ENCODE measurements around the gene CPS1. TPM values are rescaled to one million over a fixed set of nuclear protein-coding genes. Genes with fewer than 3 reads are reported as not detected.

Gene CPS1
- total and polyA plus RNA-seq, 2 of the 8 experiments (the other 6 are each of a cell fraction or from before 2014, with no cell fraction given), result 7.9 to 15.7 TPM

- no peak overlapping the region for H3K9ac ChIP-seq (replicated peaks in 1 of 4; ENCODE audit: extremely low read depth in 1 of 4, low read depth in 3 of 4, low read length in 3 of 4)
- WGBS, 2 experiments (ENCODE audit: extremely low coverage in 1 of 2, insufficient coverage in 1 of 2, insufficient read length in 1 of 2, insufficient replicate concordance in 2 of 2, low coverage in 1 of 2, low lambda C conversion rate in 2 of 2, missing lambda C conversion rate in 1 of 2), result 91% methylated on average over 2 of the region's 2 CpGs; no CpG with 5 or more reads in 1 of the 2 experiments
- no peak overlapping the region for H3K18ac ChIP-seq (ENCODE audit: extremely low read depth, low read length)
- no peaks in the 10 kb centered on the region for H3K23me2 ChIP-seq (ENCODE audit: low read depth, low read length)
- H2BK20ac ChIP-seq (ENCODE audit: low read length), result no peak overlapping the region
- H3K9me3 ChIP-seq (ENCODE audit: insufficient read depth in 2 of 2, low read depth in 1 of 2, low read length in 1 of 2), result no peaks in the 10 kb centered on the region
- no peak overlapping the region for H4K8ac ChIP-seq (ENCODE audit: extremely low read depth, insufficient read depth, low read length)
- no peak overlapping the region for H3K56ac ChIP-seq (replicated peaks; ENCODE audit: insufficient read length, low read depth, low read length)
- H2BK12ac ChIP-seq (ENCODE audit: low read depth, low read length), result no peak overlapping the region
- no peaks in the 10 kb centered on the region for H3K79me2 ChIP-seq (ENCODE audit: control insufficient read depth in 1 of 2, insufficient read depth in 2 of 2, low read length in 2 of 2)
- H3K4ac ChIP-seq (replicated peaks; ENCODE audit: insufficient read length, low read depth, low read length), result no peak overlapping the region
- H3K27ac ChIP-seq (ENCODE audit: low read depth, low read length), result no peak overlapping the region
- H3K79me1 ChIP-seq (ENCODE audit: low read depth, low read length), result no peaks in the 10 kb centered on the region
- H2BK120ac ChIP-seq (replicated peaks; ENCODE audit: low read depth, low read length), result no peak overlapping the region
- POLR2A ChIA-PET (ENCODE audit: partially characterized antibody), result no interaction called here
- DNase-seq (ENCODE audit: low read depth in 1 of 2, low spot score in 2 of 2) (no peak), FAIRE-seq (no peak)
- no peaks in the 10 kb centered on the region for H3K27me3 ChIP-seq (replicated peaks in 1 of 4; ENCODE audit: control insufficient read depth in 3 of 4, extremely low read depth in 1 of 4, insufficient read depth in 3 of 4, low read length in 3 of 4)
- no peak overlapping the region for H2AK5ac ChIP-seq (ENCODE audit: low read depth, low read length)
- H2AFZ ChIP-seq (ENCODE audit: low read length), result no peak overlapping the region
- H2BK5ac ChIP-seq (ENCODE audit: low read depth, low read length), result no peak overlapping the region
- peaks cover 0 to 13% (median 8%) of the 10 kb centered on the region in 4 experiments; a peak in 5 of 7 replicates for H3K4me1 ChIP-seq (replicated peaks in 1 of 4; ENCODE audit: control insufficient read depth in 3 of 4, insufficient read depth in 4 of 4, low read length in 3 of 4)
- H4K5ac ChIP-seq (ENCODE audit: insufficient read length, low read depth, low read length), result no peak overlapping the region
- H3K4me3 ChIP-seq (ENCODE audit: extremely low read depth in 1 of 4, insufficient read depth in 2 of 4, low read depth in 3 of 4, low read length in 4 of 4), result no peak overlapping the region
- H4K20me1 ChIP-seq (replicated peaks in 1 of 2; ENCODE audit: control insufficient read depth in 1 of 2, insufficient read depth in 2 of 2, low read length in 2 of 2), result no peaks in the 10 kb centered on the region
- no peak overlapping the region for H3K4me2 ChIP-seq (ENCODE audit: insufficient read depth in 1 of 2, low read depth in 2 of 2, low read length in 2 of 2)
- no peaks in the 10 kb centered on the region for H3K36me3 ChIP-seq (ENCODE audit: control insufficient read depth in 2 of 4, insufficient read depth in 4 of 4, low read length in 3 of 4)
- no peak overlapping the region for H2BK15ac ChIP-seq (ENCODE audit: low read length)
- no peak overlapping the region for H3K14ac ChIP-seq (ENCODE audit: insufficient read length)
- H3K23ac ChIP-seq (ENCODE audit: insufficient read length), result no peak overlapping the region
- CTCF ChIA-PET (ENCODE audit: partially characterized antibody), result no interaction called here
- H4K91ac ChIP-seq (replicated peaks; ENCODE audit: insufficient read length, low read length), result no peak overlapping the region
- TF ChIP-seq MAX (IDR thresholded peaks at IDR 0.05) (no peak), POU5F1 (IDR thresholded peaks at IDR 0.05; ENCODE audit: low read depth, low read length) (no peak), TBP (IDR thresholded peaks at IDR 0.05; ENCODE audit: low read depth, low read length) (no peak), ZNF274 (IDR thresholded peaks at IDR 0.05; ENCODE audit: borderline replicate concordance, extremely low read depth, low read length) (no peak), SIN3A (conservative IDR thresholded peaks at IDR 0.05 in 1 of 2, IDR thresholded peaks at IDR 0.05 in 1 of 2; ENCODE audit: low read depth in 1 of 2, low read length in 2 of 2) (no peak), SRF (IDR thresholded peaks at IDR 0.05; ENCODE audit: low read depth, low read length) (no peak), CREB1 (IDR thresholded peaks at IDR 0.05) (no peak), TEAD4 (IDR thresholded peaks at IDR 0.05; ENCODE audit: low read depth, low read length) (no peak), ATF3 (IDR thresholded peaks at IDR 0.05; ENCODE audit: insufficient read depth, low read depth, low read length) (no peak), CBX8 (IDR thresholded peaks at IDR 0.05; ENCODE audit: borderline replicate concordance, low read depth, low read length) (no peak), RFX5 (IDR thresholded peaks at IDR 0.05; ENCODE audit: borderline replicate concordance, low read depth, low read length) (no peak)
- TF ChIP-seq, protein P1, sequence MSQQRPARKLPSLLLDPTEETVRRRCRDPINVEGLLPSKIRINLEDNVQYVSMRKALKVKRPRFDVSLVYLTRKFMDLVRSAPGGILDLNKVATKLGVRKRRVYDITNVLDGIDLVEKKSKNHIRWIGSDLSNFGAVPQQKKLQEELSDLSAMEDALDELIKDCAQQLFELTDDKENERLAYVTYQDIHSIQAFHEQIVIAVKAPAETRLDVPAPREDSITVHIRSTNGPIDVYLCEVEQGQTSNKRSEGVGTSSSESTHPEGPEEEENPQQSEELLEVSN (IDR thresholded peaks at IDR 0.05), result no peak
Measured at GRCh38 chr2:210536973-210537650, 19.3 kb upstream of the CPS1 start.
